22Rv1 (cell line): Measurements from ENCODE around the gene BUD13.

Source experiments
- CTCF ChIP-seq: fragments of 450-650 bp; IDR thresholded peaks from 2 replicates; pipeline ENCODE4 v1.5.1; 2017; ENCODE audit warnings: mild to moderate bottlenecking
- ZFX ChIP-seq: fragments of 450-650 bp; IDR thresholded peaks from 2 replicates; pipeline ENCODE4 v1.6.1; 2017; ENCODE audit warnings: antibody characterized with exemption, borderline replicate concordance

- TF ChIP-seq CTCF = peak; percentile 30
- TF ChIP-seq ZFX = no peak
Measured at GRCh38 chr11:116736763-116737162, 36.0 kb downstream of the BUD13 start.
